Astrocyte of the cerebellum (primary cell): ENCODE results near the gene VWA1.
"Not testable (repeated sequence)": the region's sequence is repeated elsewhere in the genome, so short reads cannot be mapped to it uniquely, and the experiment has no call there.

Source experiments
- DNase-seq: peaks from one replicate; pipeline ENCODE4 v3.0.0-alpha.2; 2011; ENCODE audit warnings: low read depth
- H3K4me3 ChIP-seq: 2 replicates; pipeline ENCODE4 v1.5.1; 2011; ENCODE audit warnings: mild to moderate bottlenecking, low read depth, low read length, moderate library complexity
- CTCF ChIP-seq: IDR thresholded peaks from 2 replicates; pipeline ENCODE4 v1.5.1; 2012; ENCODE audit warnings: low read length, low read depth, moderate library complexity, mild to moderate bottlenecking; ENCODE audit errors: missing control alignments
- in situ Hi-C: cut with HindIII; loops from 2 replicates; pipeline ENCODE4 v1.10.0; 2017; ENCODE audit warnings: low sequenced_read_pairs

VWA1 gene

GRCh38 chr1:1463312-1463711 lies 27.8 kb downstream of the VWA1 start:
- no peak for TF ChIP-seq CTCF
- no peak for DNase-seq
- H3K4me3 ChIP-seq = no peak overlapping the region
- in situ Hi-C loops = no loop called here

DNA sequence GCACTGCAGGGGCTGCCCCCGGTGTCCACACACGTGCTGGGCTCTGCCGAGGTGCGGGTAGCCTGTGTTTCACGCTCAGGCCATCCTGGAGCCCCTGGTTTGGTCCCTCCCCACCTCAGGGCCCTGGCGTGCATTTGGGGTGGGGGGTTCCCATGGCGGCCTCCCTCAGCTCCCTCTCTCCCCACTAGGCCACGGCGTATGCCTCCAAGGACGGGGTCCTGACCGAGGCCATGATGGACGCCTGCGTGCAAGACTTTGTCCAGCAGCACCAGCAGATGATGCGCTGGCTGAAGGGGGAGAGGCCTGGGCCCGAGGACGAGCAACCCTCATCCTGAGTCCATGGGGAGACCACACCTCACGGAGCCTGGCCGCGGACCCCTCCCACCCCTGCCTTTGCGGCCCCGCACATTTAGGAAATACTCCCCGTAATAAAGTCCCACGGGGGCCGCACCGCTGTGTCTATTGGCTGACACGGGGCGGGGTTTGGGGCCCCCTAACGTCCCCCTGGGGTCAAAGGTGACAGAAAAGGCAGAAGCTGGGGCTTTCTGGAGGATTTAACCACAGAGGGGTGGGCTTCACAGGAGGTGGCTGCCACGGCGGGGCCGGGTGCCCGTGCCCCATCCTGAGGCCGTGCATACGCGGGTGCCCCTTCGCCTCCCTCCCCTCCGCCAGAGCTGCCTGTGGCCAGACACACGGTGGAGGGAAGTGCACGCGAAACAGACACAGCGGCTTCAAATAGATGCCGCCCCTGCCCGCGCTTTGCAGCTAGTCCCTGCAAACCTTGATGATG lies 32.9 kb downstream of the VWA1 start:
- DNase-seq, H3K4me3 ChIP-seq, in situ Hi-C loops: not testable (repeated sequence)

DNA sequence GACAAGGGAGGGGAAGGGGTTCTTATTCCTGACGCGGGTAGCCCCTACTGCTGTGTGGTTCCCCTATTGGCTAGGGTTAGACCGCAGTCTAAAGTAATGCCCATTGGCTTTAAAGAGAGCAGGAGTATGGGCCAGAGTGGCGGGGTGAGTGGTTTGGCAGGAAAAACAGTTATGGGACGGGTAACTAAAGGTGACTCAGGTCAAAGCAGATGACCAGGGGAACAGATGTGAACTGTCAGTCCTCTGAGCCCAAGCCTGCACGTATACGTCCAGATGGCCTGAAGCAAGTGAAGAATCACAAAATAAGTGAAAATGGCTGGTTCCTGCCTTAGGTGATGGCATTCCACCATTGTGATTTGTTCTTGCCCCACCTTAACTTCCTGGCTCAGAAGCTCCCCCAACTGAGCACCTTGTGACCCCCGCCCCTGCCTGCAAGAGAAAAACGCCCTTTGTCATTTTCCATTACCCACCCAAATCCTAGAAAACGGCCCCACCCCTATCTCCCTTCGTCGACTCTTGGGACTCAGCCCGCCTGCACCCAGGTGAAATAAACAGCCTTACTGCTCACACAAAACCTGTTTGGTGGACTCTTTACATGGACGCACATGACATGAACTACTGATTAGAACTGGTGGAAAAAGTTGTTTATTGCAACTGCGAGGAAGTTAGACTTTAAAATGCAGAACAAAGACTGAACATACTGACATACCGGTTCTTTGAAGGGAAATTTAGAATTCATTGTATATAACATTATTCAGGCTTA lies 35.3 kb downstream of the VWA1 start:
- TF ChIP-seq CTCF = no peak
- in situ Hi-C loops = no loop called here
- peak overlapping the region; percentile 72 for H3K4me3 ChIP-seq
- DNase-seq = no peak

DNA sequence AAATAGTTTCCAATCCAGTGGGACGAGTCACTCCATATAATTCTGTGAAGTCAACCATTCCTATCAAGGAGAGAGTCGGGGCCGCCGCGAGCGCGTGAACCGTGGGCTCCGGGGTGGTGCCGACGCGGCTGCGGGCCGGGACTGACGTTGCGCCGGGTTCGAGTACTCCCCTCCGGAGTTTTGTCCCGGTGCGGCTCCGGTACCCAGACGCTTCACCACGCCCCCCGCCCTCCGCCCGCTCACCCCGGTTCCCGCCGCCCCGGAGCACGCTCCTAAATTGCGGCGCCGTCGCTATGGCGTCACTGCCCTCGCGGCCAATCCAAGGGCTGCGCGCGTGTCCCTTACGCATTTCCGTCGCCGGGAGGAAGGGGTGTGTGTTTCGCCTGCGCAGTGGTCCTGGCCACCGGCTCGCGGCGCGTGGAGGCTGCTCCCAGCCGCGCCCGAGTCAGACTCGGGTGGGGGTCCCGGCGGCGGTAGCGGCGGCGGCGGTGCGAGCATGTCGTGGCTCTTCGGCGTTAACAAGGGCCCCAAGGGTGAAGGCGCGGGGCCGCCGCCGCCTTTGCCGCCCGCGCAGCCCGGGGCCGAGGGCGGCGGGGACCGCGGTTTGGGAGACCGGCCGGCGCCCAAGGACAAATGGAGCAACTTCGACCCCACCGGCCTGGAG lies 36.0 kb downstream of the VWA1 start, which contains the start of gene ATAD3B:
Gene ATAD3B (plus strand): TSS at position 377 of the 664 bp plus-strand sequence. CDS start 120 bp downstream, at position 497.
- in situ Hi-C loops = no loop called here
- no peak for TF ChIP-seq CTCF
- H3K4me3 ChIP-seq = peak within 1 kb of the TSS; percentile 72
- DNase-seq = peak; percentile 67

DNA sequence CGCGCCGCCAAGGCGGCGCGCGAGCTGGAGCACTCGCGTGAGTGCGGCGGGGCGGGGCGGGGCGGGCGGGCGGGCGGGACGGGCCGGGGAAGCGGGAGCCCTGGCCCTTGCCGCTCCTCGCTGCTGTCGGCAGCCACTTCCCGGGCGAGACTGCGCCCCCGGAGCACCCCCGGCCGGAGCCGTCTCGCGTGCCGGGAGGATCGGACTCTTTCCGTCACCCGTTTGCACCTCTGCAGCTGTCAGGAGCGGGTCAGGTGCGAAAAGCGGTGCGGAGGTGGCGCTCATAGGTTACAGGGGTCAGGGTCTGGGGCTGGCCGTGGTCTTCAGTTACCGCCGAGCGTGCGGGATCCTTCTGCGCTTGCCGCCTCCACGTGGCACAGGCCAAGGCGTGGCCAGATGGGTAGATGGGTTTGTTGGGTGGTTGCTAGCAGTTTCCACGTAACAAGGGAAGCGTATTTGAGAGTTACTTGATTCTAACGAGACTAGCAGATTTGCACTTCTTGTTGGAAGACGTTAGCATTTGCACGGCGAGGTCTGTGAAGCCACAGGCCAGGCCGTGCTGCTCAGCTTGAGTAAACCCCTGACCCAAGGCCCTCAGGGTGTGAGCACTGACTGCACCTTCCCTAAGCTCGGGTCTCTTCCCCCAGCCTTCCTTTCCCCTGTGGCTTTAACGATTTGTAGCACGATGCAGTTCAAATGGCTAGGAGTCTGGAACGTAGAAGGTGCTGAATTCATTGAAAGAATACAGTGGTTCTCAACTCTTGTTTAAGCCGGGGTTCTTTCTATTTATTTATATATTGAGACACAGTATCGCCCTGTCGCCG lies 36.8 kb downstream of the VWA1 start:
- peak overlapping the region; percentile 72 for H3K4me3 ChIP-seq
- in situ Hi-C loops, DNase-seq: not testable (repeated sequence)

DNA sequence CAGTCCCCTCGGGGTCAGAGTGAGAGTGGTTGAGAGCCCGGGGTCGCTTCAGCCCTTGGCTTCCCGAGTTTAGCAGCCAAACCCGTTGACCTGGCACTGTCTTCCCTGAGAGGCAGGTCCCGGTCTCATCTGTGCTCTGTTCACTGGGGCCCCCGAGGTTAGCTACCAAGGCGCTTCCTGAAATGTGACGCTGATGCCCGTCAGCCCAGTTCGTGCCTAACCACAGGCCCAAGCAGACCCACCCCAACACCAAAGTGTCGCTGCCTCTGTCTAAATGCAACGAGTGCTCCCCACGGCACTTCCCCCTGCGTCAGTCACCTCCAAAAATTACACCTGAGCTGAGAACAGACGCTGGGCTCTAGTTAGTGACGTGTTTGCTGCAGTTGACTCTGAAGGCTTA lies 40.5 kb downstream of the VWA1 start:
- in situ Hi-C loops, H3K4me3 ChIP-seq, DNase-seq: not testable (repeated sequence)

DNA sequence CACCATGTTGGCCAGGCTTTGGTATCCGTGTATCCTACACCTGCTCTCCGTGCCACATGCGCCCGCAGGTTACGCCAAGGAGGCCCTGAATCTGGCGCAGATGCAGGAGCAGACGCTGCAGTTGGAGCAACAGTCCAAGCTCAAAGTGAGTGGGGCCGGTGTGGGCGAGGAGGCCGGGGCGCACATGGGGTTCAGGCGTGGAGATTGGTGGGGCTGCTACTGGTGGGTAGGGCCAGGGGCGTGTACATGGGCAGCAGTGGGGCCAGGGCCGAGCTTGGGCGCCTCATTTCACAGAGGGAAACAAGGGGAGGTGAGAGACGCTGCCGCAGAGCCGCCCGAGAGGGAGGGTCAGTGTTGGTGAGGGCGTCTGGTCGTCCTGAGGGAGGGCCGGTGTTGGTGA lies 41.7 kb downstream of the VWA1 start:
- in situ Hi-C loops = no loop called here
- DNase-seq = no peak
- no peak for TF ChIP-seq CTCF
- H3K4me3 ChIP-seq = no peak overlapping the region
